ENCODE data around the gene MPHOSPH9.

DNA sequence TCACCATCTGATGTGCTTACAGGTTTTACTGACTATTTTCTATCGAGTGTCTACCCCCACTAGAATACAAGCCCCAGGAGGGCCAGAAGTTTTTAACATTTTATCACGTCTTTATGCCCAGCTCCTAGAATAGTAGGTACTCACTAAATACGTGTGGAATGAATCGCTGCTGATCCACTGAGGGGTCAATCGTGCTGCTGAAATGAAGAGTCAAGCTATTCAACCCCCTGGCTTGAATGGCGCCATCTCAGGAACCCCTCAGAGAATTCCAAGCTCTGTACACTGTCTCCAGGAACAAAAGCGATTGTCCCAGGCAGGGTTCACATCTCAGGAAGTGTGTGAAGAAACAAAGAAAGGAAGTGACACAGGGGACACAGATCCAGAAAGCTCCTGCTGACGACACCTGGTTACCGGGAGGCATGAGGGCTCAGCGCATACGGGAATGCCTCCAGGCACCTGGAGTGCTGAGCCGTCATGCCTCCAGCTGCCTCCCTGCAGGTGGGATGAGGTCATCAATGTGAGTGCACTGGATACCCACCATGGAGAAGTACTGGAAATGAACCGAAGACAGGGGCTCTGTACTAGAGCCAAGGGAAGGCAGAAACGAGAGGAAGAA is 127.6 kb downstream of the MPHOSPH9 start:
- TF ChIP-seq, protein P1, sequence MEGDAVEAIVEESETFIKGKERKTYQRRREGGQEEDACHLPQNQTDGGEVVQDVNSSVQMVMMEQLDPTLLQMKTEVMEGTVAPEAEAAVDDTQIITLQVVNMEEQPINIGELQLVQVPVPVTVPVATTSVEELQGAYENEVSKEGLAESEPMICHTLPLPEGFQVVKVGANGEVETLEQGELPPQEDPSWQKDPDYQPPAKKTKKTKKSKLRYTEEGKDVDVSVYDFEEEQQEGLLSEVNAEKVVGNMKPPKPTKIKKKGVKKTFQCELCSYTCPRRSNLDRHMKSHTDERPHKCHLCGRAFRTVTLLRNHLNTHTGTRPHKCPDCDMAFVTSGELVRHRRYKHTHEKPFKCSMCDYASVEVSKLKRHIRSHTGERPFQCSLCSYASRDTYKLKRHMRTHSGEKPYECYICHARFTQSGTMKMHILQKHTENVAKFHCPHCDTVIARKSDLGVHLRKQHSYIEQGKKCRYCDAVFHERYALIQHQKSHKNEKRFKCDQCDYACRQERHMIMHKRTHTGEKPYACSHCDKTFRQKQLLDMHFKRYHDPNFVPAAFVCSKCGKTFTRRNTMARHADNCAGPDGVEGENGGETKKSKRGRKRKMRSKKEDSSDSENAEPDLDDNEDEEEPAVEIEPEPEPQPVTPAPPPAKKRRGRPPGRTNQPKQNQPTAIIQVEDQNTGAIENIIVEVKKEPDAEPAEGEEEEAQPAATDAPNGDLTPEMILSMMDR (IDR thresholded peaks at IDR 0.05) = no peak
- no peak for TF ChIP-seq EZH2 (IDR thresholded peaks at IDR 0.05; ENCODE audit: borderline replicate concordance, insufficient read depth, low read depth, low read length, poor library complexity, severe bottlenecking)
